SK-N-SH (cell line): ENCODE measurements around the gene NTSR1.

Experiments used
- CHD2 ChIP-seq: fragments of 150-350 bp; IDR thresholded peaks from 2 replicates; pipeline ENCODE4 v1.6.1; 2018; ENCODE audit warnings: low read length; ENCODE audit not compliant: partially characterized antibody
- EP300 ChIP-seq, 2 experiments: IDR thresholded peaks; 2 replicates each; pipeline versions ENCODE4 v1.4.0 to v1.6.1; 2012; ENCODE audit warnings: borderline replicate concordance in 1 of 2, low read depth in 1 of 2, low read length in 1 of 2
- GATA2 ChIP-seq: sonication (generic); formaldehyde crosslinking; IDR thresholded peaks from 2 replicates; pipeline ENCODE4 v1.5.0; 2020; ENCODE audit warnings: mild to moderate bottlenecking, missing genetic modification reagents
- NFIC ChIP-seq: IDR thresholded peaks from 2 replicates; pipeline ENCODE4 v1.4.0; 2012; ENCODE audit warnings: borderline replicate concordance
- RAD21 ChIP-seq: IDR thresholded peaks from 2 replicates; pipeline ENCODE4 v1.6.1; 2012; ENCODE audit warnings: mild to moderate bottlenecking, low read length
- RFX5 ChIP-seq: IDR thresholded peaks from 2 replicates; pipeline ENCODE4 v1.6.1; 2012; ENCODE audit warnings: mild to moderate bottlenecking, improper control_type of control experiment, low read length
- TCF12 ChIP-seq: IDR thresholded peaks from 2 replicates; pipeline ENCODE4 v1.4.0; 2012
- YY1 ChIP-seq: IDR thresholded peaks from 2 replicates; pipeline ENCODE4 v1.4.0; 2012; ENCODE audit warnings: low read depth, mild to moderate bottlenecking
- TF ChIP-seq, protein P1 (sequence below): fragments of 200-600 bp; sonication (generic); IDR thresholded peaks from 2 replicates; pipeline ENCODE4 v1.6.1; 2017; ENCODE audit warnings: antibody characterized with exemption, mild to moderate bottlenecking, moderate library complexity
- TF ChIP-seq, protein P2 (sequence below): IDR thresholded peaks from 2 replicates; pipeline ENCODE4 v1.6.1; 2012; ENCODE audit warnings: mild to moderate bottlenecking, low read depth, low read length, moderate library complexity

DNA sequence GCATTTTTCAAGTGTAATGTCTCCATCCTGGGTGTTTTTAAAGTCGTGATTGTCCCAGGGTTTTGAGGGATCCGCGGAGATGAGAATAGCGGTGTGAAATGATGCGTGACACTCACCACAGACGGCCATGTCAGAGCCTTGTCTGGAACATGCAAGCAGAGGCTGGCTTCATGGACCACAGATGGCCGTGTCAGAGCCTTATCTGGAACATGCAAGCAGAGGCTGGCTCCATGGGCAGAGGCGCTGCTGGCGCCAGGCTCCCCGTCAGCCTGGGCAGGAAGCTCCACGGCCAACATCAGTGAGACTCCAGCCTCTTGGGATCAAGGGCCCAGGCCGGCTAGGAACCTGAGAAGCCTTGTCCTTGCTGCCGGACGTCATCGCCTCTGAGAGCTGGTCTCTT, 80.0 kb downstream of the NTSR1 start:
- TF ChIP-seq EP300 (IDR thresholded peaks at IDR 0.05; ENCODE audit: borderline replicate concordance in 1 of 2, low read depth in 1 of 2, low read length in 1 of 2) (no peak), RFX5 (no peak), TCF12 (no peak), GATA2 (CRISPR knock-in tag) (no peak), YY1 (no peak), NFIC (no peak), RAD21 (no peak), CHD2 (no peak)
- TF ChIP-seq, protein P1, sequence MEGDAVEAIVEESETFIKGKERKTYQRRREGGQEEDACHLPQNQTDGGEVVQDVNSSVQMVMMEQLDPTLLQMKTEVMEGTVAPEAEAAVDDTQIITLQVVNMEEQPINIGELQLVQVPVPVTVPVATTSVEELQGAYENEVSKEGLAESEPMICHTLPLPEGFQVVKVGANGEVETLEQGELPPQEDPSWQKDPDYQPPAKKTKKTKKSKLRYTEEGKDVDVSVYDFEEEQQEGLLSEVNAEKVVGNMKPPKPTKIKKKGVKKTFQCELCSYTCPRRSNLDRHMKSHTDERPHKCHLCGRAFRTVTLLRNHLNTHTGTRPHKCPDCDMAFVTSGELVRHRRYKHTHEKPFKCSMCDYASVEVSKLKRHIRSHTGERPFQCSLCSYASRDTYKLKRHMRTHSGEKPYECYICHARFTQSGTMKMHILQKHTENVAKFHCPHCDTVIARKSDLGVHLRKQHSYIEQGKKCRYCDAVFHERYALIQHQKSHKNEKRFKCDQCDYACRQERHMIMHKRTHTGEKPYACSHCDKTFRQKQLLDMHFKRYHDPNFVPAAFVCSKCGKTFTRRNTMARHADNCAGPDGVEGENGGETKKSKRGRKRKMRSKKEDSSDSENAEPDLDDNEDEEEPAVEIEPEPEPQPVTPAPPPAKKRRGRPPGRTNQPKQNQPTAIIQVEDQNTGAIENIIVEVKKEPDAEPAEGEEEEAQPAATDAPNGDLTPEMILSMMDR: no peak
- TF ChIP-seq, protein P2, sequence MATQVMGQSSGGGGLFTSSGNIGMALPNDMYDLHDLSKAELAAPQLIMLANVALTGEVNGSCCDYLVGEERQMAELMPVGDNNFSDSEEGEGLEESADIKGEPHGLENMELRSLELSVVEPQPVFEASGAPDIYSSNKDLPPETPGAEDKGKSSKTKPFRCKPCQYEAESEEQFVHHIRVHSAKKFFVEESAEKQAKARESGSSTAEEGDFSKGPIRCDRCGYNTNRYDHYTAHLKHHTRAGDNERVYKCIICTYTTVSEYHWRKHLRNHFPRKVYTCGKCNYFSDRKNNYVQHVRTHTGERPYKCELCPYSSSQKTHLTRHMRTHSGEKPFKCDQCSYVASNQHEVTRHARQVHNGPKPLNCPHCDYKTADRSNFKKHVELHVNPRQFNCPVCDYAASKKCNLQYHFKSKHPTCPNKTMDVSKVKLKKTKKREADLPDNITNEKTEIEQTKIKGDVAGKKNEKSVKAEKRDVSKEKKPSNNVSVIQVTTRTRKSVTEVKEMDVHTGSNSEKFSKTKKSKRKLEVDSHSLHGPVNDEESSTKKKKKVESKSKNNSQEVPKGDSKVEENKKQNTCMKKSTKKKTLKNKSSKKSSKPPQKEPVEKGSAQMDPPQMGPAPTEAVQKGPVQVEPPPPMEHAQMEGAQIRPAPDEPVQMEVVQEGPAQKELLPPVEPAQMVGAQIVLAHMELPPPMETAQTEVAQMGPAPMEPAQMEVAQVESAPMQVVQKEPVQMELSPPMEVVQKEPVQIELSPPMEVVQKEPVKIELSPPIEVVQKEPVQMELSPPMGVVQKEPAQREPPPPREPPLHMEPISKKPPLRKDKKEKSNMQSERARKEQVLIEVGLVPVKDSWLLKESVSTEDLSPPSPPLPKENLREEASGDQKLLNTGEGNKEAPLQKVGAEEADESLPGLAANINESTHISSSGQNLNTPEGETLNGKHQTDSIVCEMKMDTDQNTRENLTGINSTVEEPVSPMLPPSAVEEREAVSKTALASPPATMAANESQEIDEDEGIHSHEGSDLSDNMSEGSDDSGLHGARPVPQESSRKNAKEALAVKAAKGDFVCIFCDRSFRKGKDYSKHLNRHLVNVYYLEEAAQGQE: no peak
